DND-41 (cell line): ENCODE results near the gene ACP3.

Experiments used
- CTCF ChIP-seq: IDR thresholded peaks from 2 replicates; pipeline ENCODE4 v1.5.1; 2012; ENCODE audit warnings: borderline replicate concordance, low read length, moderate library complexity, mild to moderate bottlenecking; ENCODE audit not compliant: poor library complexity, severe bottlenecking; ENCODE audit errors: extremely low read depth
- EZH2 ChIP-seq: IDR thresholded peaks from 3 replicates; pipeline ENCODE4 v1.6.1; 2012; ENCODE audit warnings: borderline replicate concordance, low read depth, mild to moderate bottlenecking, moderate library complexity, low read length, inconsistent platforms; ENCODE audit not compliant: severe bottlenecking

GRCh38 chr3:132382688-132383194 is 65.5 kb downstream of the ACP3 start:
- TF ChIP-seq CTCF (no peak), EZH2 (no peak)
